Measurements from ENCODE around the gene GH1. TPM values are rescaled to one million over a fixed set of nuclear protein-coding genes. Genes with fewer than 3 reads are reported as not detected.

Gene GH1
- total and polyA plus RNA-seq, 2 donors (not counting 1 experiment from before 2014, with no cell fraction given), result 1.7 to 2.3 TPM

GRCh38 chr17:63954402-63955063 is 35.9 kb upstream of the GH1 start:
- H3K9me3 Mint-ChIP-seq (ENCODE audit: insufficient read depth), result no peaks in the 10 kb centered on the region
- Histone ChIP-seq H3K79me2 (ENCODE audit: control insufficient read depth, insufficient read depth, low read length) (peaks cover 3% of the 10 kb centered on the region), H3K9me3 (ENCODE audit: control extremely low read depth in 1 of 3, control insufficient read depth in 2 of 3, insufficient read depth in 1 of 3, low read length in 2 of 3) (no peaks in the 10 kb centered on the region), H3K4me2 (replicated peaks; ENCODE audit: low read depth, low read length, poor library complexity, severe bottlenecking) (peak overlapping the region; percentile 73), H3K27ac (ENCODE audit: low read length in 2 of 2) (peak overlapping the region; percentile 79 to 82), H2AFZ (ENCODE audit: insufficient read depth, low read depth, low read length, poor library complexity, severe bottlenecking) (peak overlapping the region; percentile 47), H4K20me1 (ENCODE audit: control insufficient read depth, insufficient read depth, low read length, poor library complexity, severe bottlenecking) (no peaks in the 10 kb centered on the region), H3K4me3 (ENCODE audit: control extremely low read depth in 1 of 5, extremely low read depth in 1 of 5, insufficient read depth in 1 of 5, low read depth in 2 of 5, low read length in 4 of 5) (peak overlapping the region in 1 of 5 experiments; percentile 15), H3K27me3 (replicated peaks in 1 of 4; ENCODE audit: control extremely low read depth in 1 of 4, control insufficient read depth in 3 of 4, insufficient read depth in 4 of 4, low read length in 3 of 4) (no peaks in the 10 kb centered on the region), H3K9ac (ENCODE audit: low read length) (peak overlapping the region; percentile 8), H3K4me1 (ENCODE audit: control insufficient read depth in 2 of 2, insufficient read depth in 2 of 2, low read length in 2 of 2) (peaks cover 36 to 58% of the 10 kb centered on the region in 2 donors), H3K36me3 (replicated peaks in 1 of 2; ENCODE audit: control extremely low read depth in 1 of 2, control insufficient read depth in 1 of 2, extremely low read depth in 1 of 2, insufficient read depth in 2 of 2, low read length in 1 of 2) (no peaks in the 10 kb centered on the region)
- peak overlapping the region; percentile 81 for H3K4me3 Mint-ChIP-seq
- 0% methylated on average over 5 of the region's 11 CpGs for WGBS (ENCODE audit: insufficient coverage)
- POLR2A ChIA-PET, result interaction anchor here (0.6 to 1.3 kb wide), 7 partner anchors 17 to 446 kb away, joined by 3 to 7 read pairs (median 5); partner anchors contain the start of gene ERN1
- peak overlapping the region; percentile 96 for H3K27ac Mint-ChIP-seq
- CTCF ChIA-PET, result interaction anchor here (1.1 to 14.6 kb wide), 12 partner anchors 8 to 179 kb away, joined by 3 to 504 read pairs (median 14); partner anchors contain the start of genes CD79B, CSHL1, GH1 and ICAM2
- no peaks in the 10 kb centered on the region for H3K27me3 Mint-ChIP-seq
- intact Hi-C loops (cut with micrococcal nuclease), result loop anchor here (1.0 to 5.0 kb wide), 2 partner anchors 71 to 178 kb away; partner anchors contain the start of gene ERN1
- peak; percentile 81 for DNase-seq
- H3K4me1 Mint-ChIP-seq, result peaks cover 30% of the 10 kb centered on the region
- TF ChIP-seq CTCF (IDR thresholded peaks at IDR 0.05), result no peak
- ATAC-seq (ENCODE audit: low read depth), result peak; percentile 87
